ENCODE data around the gene PTPRE. TPM values are rescaled to one million over a fixed set of nuclear protein-coding genes. Genes with fewer than 3 reads are reported as not detected.

PTPRE gene
- total RNA-seq, 1 experiment from 2014 or later = 1.5 TPM

DNA sequence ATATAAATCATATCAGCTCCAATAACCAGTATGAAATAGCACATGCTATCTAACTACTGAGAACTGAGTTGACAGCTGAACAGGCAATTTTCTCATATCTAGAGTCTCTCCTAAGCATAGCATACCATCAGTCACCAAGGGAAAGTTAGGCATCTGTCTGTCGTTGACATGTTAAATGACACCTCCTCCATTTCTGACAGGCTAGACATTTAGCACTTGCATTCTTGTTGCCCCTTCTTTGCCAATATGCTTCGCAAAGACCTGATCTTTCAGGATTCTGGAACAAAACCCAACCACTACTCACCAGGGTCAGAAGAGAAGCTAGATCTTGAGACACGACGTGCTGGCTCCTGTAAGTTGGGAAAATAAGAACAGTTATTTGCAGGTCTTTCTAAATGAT is 209.3 kb downstream of the PTPRE start:
- DNase-seq (ENCODE audit: low read depth in 1 of 2, low spot score in 2 of 2) = no peak
- no peak overlapping the region for H3K27ac ChIP-seq
- no peaks in the 10 kb centered on the region for H3K4me1 ChIP-seq (replicated peaks)

DNA sequence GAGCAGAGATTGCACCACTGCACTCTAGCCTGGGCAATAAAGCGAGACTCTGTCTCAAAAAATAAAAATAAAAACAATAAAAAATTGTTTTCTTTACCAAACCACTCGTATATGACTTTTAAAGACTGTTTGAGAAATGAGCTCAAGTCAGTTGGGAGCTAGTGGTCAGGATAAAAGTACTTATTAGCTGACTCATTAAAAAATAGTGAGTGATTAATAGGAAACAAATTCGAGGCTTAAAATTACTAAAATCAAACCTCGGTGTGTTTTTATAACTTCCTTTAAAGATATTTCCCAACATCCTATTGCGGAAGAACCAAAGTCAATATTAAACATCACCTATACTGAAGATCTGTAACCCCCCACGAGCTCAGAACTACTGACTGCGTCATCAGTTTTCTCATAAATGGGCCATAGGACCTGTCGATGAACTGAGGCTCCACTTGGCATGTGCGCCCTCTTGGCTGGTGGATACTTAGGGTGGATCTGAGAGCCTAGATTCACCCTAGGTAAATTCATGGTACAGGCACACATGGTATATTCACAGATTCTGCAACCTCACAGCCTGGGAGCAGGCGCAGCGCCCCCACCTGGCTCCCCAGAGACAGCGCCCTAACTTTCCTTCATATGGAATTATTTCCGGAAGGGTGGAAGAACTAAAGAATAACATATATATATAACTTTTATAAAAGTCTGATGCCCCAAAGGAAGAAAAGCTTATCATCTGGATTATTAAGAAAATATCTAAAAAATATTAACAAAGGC is 210.1 kb downstream of the PTPRE start:
- Histone ChIP-seq H3K4me3 (no peak overlapping the region), H3K27me3 (replicated peaks) (no peaks in the 10 kb centered on the region), H3K9me3 (replicated peaks) (no peaks in the 10 kb centered on the region), H3K36me3 (peaks cover 96% of the 10 kb centered on the region), H3K27ac (no peak overlapping the region), H3K4me1 (replicated peaks) (no peaks in the 10 kb centered on the region; the same call in 1 of the 2 replicates)
- no peak for DNase-seq (ENCODE audit: low read depth in 1 of 2, low spot score in 2 of 2)

More for the DNA sequence above, 209.3 kb downstream of the PTPRE start:
- Histone ChIP-seq H3K27me3 (replicated peaks) (no peaks in the 10 kb centered on the region), H3K36me3 (peaks cover 99% of the 10 kb centered on the region), H3K9me3 (replicated peaks) (no peaks in the 10 kb centered on the region), H3K4me3 (no peak overlapping the region)

DNA sequence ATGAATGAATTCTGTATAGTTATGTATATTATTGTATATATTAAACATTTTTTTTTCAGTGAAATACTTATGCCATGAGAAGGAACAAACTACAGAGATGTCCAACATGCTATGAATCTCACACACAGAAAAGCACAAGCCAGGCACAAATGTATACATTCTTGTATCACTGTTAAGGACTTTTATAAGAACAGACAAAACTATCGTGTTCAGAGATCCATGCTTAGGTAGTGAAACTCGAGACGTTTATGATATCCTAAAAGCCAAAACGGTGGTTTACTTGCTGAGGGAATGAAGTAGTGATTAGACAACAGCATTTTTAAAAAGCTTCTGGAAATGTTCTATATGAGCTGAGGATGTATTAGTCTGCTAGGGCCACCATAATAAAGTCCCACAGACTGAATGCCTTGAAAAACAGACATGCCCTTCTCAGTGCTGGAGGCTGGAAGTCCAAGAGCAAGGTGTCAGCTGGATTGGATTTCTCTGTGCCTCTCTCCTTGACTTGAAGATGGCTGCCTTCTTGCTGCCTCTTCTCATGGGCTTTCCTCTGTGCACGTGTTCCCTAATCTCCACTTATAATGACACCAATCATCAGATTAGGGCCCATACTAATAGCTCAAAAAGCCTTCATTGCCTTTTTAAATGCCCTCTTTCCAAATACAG is 215.0 kb downstream of the PTPRE start:
- no peak overlapping the region for H3K4me3 ChIP-seq
- H3K9me3 ChIP-seq (replicated peaks) = 0 out of 2 replicates have a peak, but pooled peaks cover 3% of the 10 kb centered on the region
- peaks cover 88% of the 10 kb centered on the region for H3K36me3 ChIP-seq
- H3K27me3 ChIP-seq (replicated peaks) = no peaks in the 10 kb centered on the region
- H3K27ac ChIP-seq = no peak overlapping the region
- no peak for DNase-seq (ENCODE audit: low read depth in 1 of 2, low spot score in 2 of 2)
- H3K4me1 ChIP-seq (replicated peaks) = peaks cover 16% of the 10 kb centered on the region

DNA sequence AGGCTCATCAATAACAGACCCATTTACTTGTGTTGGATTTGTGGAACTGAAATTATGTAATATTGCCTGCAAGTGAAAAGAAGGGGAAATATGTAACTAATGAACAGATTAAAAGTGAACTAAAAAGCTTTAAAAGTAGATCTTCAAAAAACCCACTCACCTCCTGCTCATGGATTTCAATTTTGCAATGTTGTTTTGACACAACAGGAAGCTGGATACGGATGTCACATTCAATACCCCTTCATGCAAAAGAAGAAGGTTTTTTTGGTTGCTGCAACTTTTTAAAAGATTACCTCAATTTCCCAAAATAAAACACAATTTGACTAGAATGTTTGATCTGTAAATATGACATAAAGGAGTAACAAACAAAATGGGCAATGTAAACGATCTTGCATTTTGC is 216.0 kb downstream of the PTPRE start:
- H3K27ac ChIP-seq = no peak overlapping the region
- no peaks in the 10 kb centered on the region for H3K27me3 ChIP-seq (replicated peaks)
- no peak for DNase-seq (ENCODE audit: low read depth in 1 of 2, low spot score in 2 of 2)
- peaks cover 16% of the 10 kb centered on the region for H3K4me1 ChIP-seq (replicated peaks)
- no peak overlapping the region for H3K4me3 ChIP-seq
- 0 out of 2 replicates have a peak, but pooled peaks cover 3% of the 10 kb centered on the region for H3K9me3 ChIP-seq (replicated peaks)
- H3K36me3 ChIP-seq = peaks cover 78% of the 10 kb centered on the region

DNA sequence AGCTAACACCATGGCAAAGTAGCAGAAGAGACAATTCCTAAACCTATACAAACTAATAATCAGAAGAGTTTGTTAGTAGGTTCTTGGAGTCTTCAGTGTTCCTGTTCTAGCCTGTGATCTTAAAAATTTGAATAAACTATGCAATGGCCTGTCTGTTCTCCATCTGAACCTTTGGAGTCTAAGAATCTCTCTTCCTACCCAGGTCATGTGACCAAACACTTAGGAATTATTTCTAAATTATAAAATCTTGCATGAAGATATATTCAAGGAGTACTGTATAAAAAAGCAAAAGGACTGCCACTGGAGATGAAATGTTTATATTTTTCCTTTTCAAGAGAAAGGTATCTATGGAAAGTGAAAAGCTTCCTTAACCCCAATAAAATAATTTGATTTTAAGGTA is 216.9 kb downstream of the PTPRE start:
- peak overlapping the region; percentile 98 for H3K4me3 ChIP-seq
- DNase-seq (ENCODE audit: low read depth in 1 of 2, low spot score in 2 of 2) = no peak
- 0 out of 2 replicates have a peak overlapping the region, but pooled peaks have one; percentile 4 for H3K27ac ChIP-seq
- peaks cover 69% of the 10 kb centered on the region for H3K36me3 ChIP-seq
- H3K4me1 ChIP-seq (replicated peaks) = peaks cover 16% of the 10 kb centered on the region
- H3K27me3 ChIP-seq (replicated peaks) = no peaks in the 10 kb centered on the region
- H3K9me3 ChIP-seq (replicated peaks) = 0 out of 2 replicates have a peak, but pooled peaks cover 3% of the 10 kb centered on the region

DNA sequence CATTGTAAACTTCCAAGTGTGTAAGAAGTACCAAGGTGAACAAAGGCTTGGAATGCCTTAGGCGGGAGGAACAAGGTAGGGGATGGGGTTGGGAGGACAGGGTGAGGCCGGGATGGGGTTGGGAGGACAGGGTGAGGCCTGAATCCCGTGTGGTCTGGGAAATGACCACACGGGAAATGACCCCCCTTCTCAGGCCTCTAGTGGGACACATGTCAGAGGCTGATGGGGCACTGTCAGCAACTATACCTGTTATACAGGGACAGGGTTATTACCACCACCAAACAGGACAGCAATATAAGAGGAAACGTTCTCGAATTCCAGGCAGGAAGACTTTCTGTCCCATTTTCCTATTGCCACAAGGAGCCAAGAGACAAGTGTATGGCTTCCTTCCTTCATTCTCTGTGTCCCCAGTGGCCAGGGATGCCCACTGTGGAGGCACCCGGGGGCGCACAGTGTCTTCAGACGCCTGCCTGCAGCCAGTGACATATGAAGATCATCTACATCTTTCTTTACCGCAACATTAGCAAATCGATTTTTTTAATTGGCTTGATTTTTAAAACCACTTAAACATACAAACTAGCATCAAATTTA is 218.0 kb downstream of the PTPRE start:
- H3K27me3 ChIP-seq (replicated peaks) = no peaks in the 10 kb centered on the region
- peak in 1 of 2 experiments; percentile 37 for DNase-seq (ENCODE audit: low read depth in 1 of 2, low spot score in 2 of 2)
- peak overlapping the region; percentile 99; the same call in 1 of the 2 replicates for H3K27ac ChIP-seq
- peaks cover 58% of the 10 kb centered on the region for H3K36me3 ChIP-seq
- H3K9me3 ChIP-seq (replicated peaks) = 0 out of 2 replicates have a peak, but pooled peaks cover 3% of the 10 kb centered on the region
- H3K4me1 ChIP-seq (replicated peaks) = peaks cover 16% of the 10 kb centered on the region
- H3K4me3 ChIP-seq = peak overlapping the region; percentile 98

DNA sequence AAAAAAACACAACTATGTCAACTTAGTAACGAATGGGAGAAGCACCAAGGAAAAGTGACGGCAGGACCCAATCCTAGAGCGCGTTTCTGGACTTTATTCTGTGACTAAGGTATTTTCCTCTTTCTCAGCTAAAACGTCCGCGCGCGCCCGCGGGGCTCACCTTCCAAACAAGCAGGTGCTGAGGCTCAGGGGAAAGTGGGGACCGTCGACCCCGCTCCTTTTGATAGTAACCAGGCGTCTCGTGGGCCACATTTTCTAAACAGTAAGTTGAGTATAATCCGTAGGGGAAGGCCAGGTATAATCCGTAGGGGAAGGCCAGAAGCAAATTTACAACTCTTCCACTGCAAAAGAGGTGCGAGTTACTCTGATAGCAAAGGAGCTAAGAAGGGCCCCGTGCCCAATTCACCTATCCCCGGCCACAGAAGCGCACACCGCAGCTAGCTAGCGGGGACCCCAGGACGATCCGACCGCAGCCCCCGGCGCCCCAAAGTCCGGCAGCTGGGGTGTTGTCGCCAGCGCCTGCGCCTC is 218.6 kb downstream of the PTPRE start:
- Histone ChIP-seq H3K27ac (peak overlapping the region; percentile 99), H3K36me3 (peaks cover 52% of the 10 kb centered on the region), H3K4me3 (peak overlapping the region; percentile 98), H3K27me3 (replicated peaks) (no peaks in the 10 kb centered on the region), H3K9me3 (replicated peaks) (0 out of 2 replicates have a peak, but pooled peaks cover 3% of the 10 kb centered on the region), H3K4me1 (replicated peaks) (peaks cover 16% of the 10 kb centered on the region)
- no peak for DNase-seq (ENCODE audit: low read depth in 1 of 2, low spot score in 2 of 2)

DNA sequence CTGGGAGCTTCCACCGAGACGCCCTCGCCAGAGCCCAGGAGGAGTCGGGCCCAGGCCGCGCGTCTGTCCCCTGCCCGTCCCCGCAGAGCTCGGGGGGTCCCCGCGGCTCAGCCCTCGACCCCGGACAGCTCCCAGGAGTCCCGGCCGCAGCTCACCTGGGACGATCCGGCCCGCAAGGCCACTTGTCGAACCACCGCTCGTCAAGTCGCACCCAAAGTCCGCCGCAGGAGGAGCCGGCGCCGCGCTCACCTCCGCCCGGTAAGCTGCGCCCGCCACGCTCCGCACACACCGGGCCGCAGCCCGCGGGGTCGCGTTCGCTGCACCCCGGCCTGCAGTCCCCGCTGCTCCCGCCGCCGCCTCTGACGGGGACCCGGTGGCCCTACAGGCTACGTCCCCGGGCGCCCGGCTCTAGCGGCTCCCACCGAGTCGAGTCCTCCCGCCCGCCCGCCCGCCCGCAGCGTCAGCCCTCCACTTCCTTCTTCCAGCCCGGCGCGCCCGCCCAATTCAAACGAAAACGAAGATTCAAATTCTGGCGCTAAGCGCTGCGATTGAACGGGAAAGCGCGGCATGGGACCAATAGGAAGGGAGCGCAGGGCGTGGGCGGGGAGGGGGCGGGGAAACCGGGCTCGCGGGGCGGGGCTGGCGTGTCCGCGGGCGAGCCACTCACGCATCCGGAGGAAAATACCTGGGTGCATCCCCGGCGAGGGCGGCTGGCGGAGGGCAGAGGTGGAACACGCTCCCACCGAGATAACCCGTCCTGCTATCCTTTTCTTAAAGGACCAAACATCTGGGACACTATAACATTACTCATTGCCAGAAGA is 219.3 kb downstream of the PTPRE start, which contains the start of gene MKI67:
TSS of gene MKI67 (minus strand) at position 480 of the 821 bp plus-strand sequence. CDS start 756 bp downstream, outside the sequence.
- Histone ChIP-seq H3K36me3 (peaks cover 46% of the 10 kb centered on the region), H3K9me3 (replicated peaks) (0 out of 2 replicates have a peak, but pooled peaks cover 3% of the 10 kb centered on the region), H3K27me3 (replicated peaks) (no peaks in the 10 kb centered on the region), H3K4me3 (peak within 1 kb of the TSS; percentile 98), H3K27ac (peak within 1 kb of the TSS; percentile 99), H3K4me1 (replicated peaks) (peaks cover 16% of the 10 kb centered on the region)
- peak; percentile 83 to 89 for DNase-seq (ENCODE audit: low read depth in 1 of 2, low spot score in 2 of 2)

DNA sequence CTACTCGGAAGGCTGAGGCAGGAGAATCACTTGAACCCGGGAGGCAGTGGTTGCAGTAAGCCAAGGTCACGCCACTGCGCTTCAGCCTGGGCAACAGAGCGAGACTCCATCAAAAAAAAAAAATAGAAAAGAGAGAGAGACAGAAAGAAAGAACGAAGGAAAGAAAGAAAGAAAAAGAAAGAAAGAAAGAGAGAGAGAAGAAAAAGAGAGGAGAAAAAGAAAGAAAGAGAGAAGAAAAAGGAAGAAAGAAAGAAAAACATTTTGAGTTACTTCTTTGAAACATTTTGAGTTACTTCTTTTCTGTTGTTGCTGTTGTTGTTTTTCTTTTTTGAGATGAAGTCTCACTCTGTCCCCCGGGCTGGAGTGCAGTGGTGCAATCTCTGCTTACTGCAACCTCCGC is 221.7 kb downstream of the PTPRE start:
- no peak overlapping the region for H3K27ac ChIP-seq
- H3K4me3 ChIP-seq = no peak overlapping the region
- H3K36me3 ChIP-seq = peaks cover 27% of the 10 kb centered on the region
- DNase-seq (ENCODE audit: low read depth in 1 of 2, low spot score in 2 of 2) = no peak
- H3K4me1 ChIP-seq (replicated peaks) = peaks cover 10% of the 10 kb centered on the region
- H3K27me3 ChIP-seq (replicated peaks) = peaks cover 6% of the 10 kb centered on the region
- 0 out of 2 replicates have a peak, but pooled peaks cover 3% of the 10 kb centered on the region for H3K9me3 ChIP-seq (replicated peaks)

DNA sequence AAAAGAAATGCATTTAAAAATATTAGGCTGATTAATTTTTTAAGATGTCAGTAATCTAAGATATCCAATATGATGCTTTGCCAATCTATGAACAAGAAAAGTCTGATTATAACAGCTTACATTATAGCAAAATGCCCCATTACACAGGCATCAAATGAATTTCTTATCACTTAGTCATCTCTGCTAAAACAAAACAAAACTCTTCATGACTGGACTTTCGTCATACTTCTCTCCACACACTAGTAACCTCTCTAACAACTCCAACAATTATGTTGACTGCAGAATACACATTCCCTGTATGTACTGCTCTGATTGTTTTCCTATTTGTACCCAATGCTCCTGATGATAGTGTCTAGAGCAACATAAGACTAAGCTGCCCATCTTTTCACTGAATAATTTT is 223.1 kb downstream of the PTPRE start:
- no peak overlapping the region for H3K27ac ChIP-seq
- DNase-seq (ENCODE audit: low read depth in 1 of 2, low spot score in 2 of 2) = no peak
- H3K4me3 ChIP-seq = no peak overlapping the region
- no peaks in the 10 kb centered on the region for H3K4me1 ChIP-seq (replicated peaks)
- H3K9me3 ChIP-seq (replicated peaks) = 0 out of 2 replicates have a peak, but pooled peaks cover 3% of the 10 kb centered on the region
- peaks cover 9% of the 10 kb centered on the region for H3K27me3 ChIP-seq (replicated peaks)
- peaks cover 12% of the 10 kb centered on the region for H3K36me3 ChIP-seq
